HepG2 (cell line): ENCODE data around the gene IDH3A. TPM values are rescaled to one million over a fixed set of nuclear protein-coding genes. Genes with fewer than 3 reads are reported as not detected.

Experiments
- CENPX ChIP-seq: sonication (generic); formaldehyde crosslinking; IDR thresholded peaks from 2 replicates; pipeline ENCODE4 v1.9.0; 2021; ENCODE audit warnings: mild to moderate bottlenecking, missing genetic modification reagents, moderate library complexity
- GATAD2A ChIP-seq: IDR thresholded peaks from 2 replicates; pipeline ENCODE4 v1.6.1; 2016
- HMGXB4 ChIP-seq, 2 experiments: sonication (generic) in 1 of 2; formaldehyde crosslinking in 1 of 2; IDR thresholded peaks; 2 replicates each; pipeline versions ENCODE4 v1.4.0 to v1.6.1; 2018 to 2020; ENCODE audit warnings: missing genetic modification reagents in 2 of 2, borderline replicate concordance in 1 of 2, low read depth in 1 of 2, mild to moderate bottlenecking in 1 of 2, missing biosample characterization in 1 of 2
- NPAS2 ChIP-seq: sonication (generic); formaldehyde crosslinking; IDR thresholded peaks from 2 replicates; pipeline ENCODE4 v1.8.0; 2022; ENCODE audit warnings: mild to moderate bottlenecking, missing genetic modification reagents, borderline replicate concordance
- SALL1 ChIP-seq: sonication (generic); formaldehyde crosslinking; IDR thresholded peaks from 2 replicates; pipeline ENCODE4 v1.8.0; 2022; ENCODE audit warnings: mild to moderate bottlenecking, missing genetic modification reagents
- ZBTB10 ChIP-seq: sonication (generic); formaldehyde crosslinking; IDR thresholded peaks from 2 replicates; pipeline ENCODE4 v1.4.0; 2020; ENCODE audit warnings: missing genetic modification reagents, borderline replicate concordance
- ZNF501 ChIP-seq: sonication (generic); formaldehyde crosslinking; IDR thresholded peaks from 2 replicates; pipeline ENCODE4 v1.5.1; 2020; ENCODE audit warnings: mild to moderate bottlenecking, moderate library complexity, missing genetic modification reagents
- ZNF749 ChIP-seq: sonication (generic); formaldehyde crosslinking; IDR thresholded peaks from 2 replicates; pipeline ENCODE4 v1.8.0; 2022; ENCODE audit warnings: mild to moderate bottlenecking, missing genetic modification reagents, moderate library complexity, borderline replicate concordance
- ZNF775 ChIP-seq: sonication (generic); formaldehyde crosslinking; IDR thresholded peaks from 2 replicates; pipeline ENCODE4 v1.4.0; 2020; ENCODE audit warnings: missing genetic modification reagents, mild to moderate bottlenecking, moderate library complexity, borderline replicate concordance
- polyA plus RNA-seq, 8 experiments: library from polyadenylated mRNA; depleted of rRNA in 3 of 8; stranded (reverse) in 7 of 8; unstranded in 1 of 8; fragments of >200 nt; fragmentation: Illumina TruSeq in 4 of 8; extraction: Trizol in 4 of 8; gene quantifications; 2 replicates each; pipeline versions ENCODE4 v1.2.1 to v1.2.3, GENCODE V29; 2011 to 2016; ENCODE audit warnings: low read depth in 4 of 8, missing spikeins in 1 of 8, mixed read lengths in 1 of 8; ENCODE audit not compliant: insufficient read depth in 1 of 8
- total RNA-seq, 5 experiments: library from RNA; depleted of rRNA; stranded (reverse); fragments of >200 nt; fragmentation: Illumina TruSeq; extraction: Trizol; gene quantifications; 2 replicates each; pipeline ENCODE4 v1.2.3, GENCODE V29; 2016; ENCODE audit warnings: low read depth in 1 of 5

The IDH3A gene
- total and polyA plus RNA-seq, 2 of the 13 experiments (the other 11 are each of a cell fraction or from before 2014, with no cell fraction given), result 40.7 to 50.7 TPM

GRCh38 chr15:78149068-78149804, at the start of gene IDH3A (continued):
- peak in 1 of 2 experiments; percentile 44; a peak in 1 of 4 replicates for TF ChIP-seq HMGXB4 (CRISPR knock-in tag; IDR thresholded peaks at IDR 0.05; ENCODE audit: borderline replicate concordance in 1 of 2, low read depth in 1 of 2)
- no peak for TF ChIP-seq ZNF775 (CRISPR knock-in tag)
- no peak for TF ChIP-seq ZNF501 (CRISPR knock-in tag)
- TF ChIP-seq GATAD2A (CRISPR knock-in tag), result no peak
- TF ChIP-seq CENPX (CRISPR knock-in tag), result no peak
- peak; percentile 30; the same call in 1 of the 2 replicates for TF ChIP-seq ZBTB10 (CRISPR knock-in tag)
- no peak for TF ChIP-seq ZNF749
- TF ChIP-seq SALL1 (CRISPR knock-in tag), result peak; percentile 67
- no peak for TF ChIP-seq NPAS2 (CRISPR knock-in tag)
